ENCODE results near the gene SNCB.

- TF ChIP-seq EZH2 (IDR thresholded peaks at IDR 0.05; ENCODE audit: low read length, missing control alignments) (no peak), CTCF (conservative IDR thresholded peaks at IDR 0.05 in 1 of 2, IDR thresholded peaks at IDR 0.05 in 1 of 2; ENCODE audit: low read depth in 1 of 2, low read length in 2 of 2) (no peak)
These were observed 34.9 kb downstream of the SNCB start for GRCh38 chr5:176595386-176595943.
